ENCODE measurements around the gene PPM1B. TPM values are rescaled to one million over a fixed set of nuclear protein-coding genes. Genes with fewer than 3 reads are reported as not detected.

Gene PPM1B
- total and polyA plus RNA-seq, 2 donors (not counting 3 experiments of a cell fraction or from before 2014, with no cell fraction given), result 8.0 to 24.1 TPM

DNA sequence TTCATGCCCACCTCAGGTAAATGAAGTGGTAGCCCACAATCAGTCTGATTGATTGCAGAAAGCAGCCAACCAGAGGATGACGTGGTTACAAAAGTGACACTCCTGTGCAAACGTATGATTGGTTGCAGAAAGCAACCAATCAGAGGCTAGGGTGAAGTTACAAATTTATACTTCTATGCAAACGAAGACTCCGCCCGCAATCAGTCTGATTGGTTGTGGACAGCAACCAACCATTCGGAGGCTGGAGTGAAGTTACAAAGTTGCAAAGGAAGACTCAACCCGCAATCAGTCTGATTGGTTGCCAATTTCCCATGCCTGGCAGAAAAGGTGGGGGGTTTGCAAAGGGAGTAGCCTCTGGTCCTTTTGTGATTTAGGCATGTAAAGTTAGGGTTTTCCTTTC is 102.6 kb downstream of the PPM1B start:
- Histone ChIP-seq H3K9me1 (replicated peaks; ENCODE audit: control insufficient read depth, extremely low read depth, insufficient read depth, low read length) (no peaks in the 10 kb centered on the region), H3K4me2 (ENCODE audit: insufficient read depth, low read length) (no peak overlapping the region), H4K20me1 (replicated peaks; ENCODE audit: control insufficient read depth, extremely low read depth, insufficient read depth, low read length) (no peaks in the 10 kb centered on the region), H3K27me3 (ENCODE audit: control insufficient read depth in 2 of 2, insufficient read depth in 2 of 2, low read length in 2 of 2) (no peaks in the 10 kb centered on the region), H3K4me1 (ENCODE audit: control insufficient read depth, extremely low read depth, insufficient read depth, low read length) (no peaks in the 10 kb centered on the region), H3K79me2 (ENCODE audit: control insufficient read depth, insufficient read depth, low read length) (no peaks in the 10 kb centered on the region), H3K4me3 (replicated peaks in 1 of 3; ENCODE audit: insufficient read depth in 1 of 3, low read depth in 1 of 3, low read length in 3 of 3) (no peak overlapping the region), H3K36me3 (ENCODE audit: control insufficient read depth in 2 of 2, extremely low read depth in 1 of 2, insufficient read depth in 2 of 2, low read length in 2 of 2) (no peaks in the 10 kb centered on the region), H3K9me3 (replicated peaks; ENCODE audit: control insufficient read depth, insufficient read depth, low read length) (no peaks in the 10 kb centered on the region), H3K9ac (replicated peaks; ENCODE audit: extremely low read depth, insufficient read depth, low read length) (no peak overlapping the region), H2AFZ (ENCODE audit: low read depth, low read length) (no peak overlapping the region), H3K27ac (ENCODE audit: insufficient read depth, low read depth, low read length) (no peak overlapping the region)
- dilution Hi-C loops (cut with MboI; ENCODE audit: extremely low pct_ligation_motif_present, low sequenced_read_pairs), result no loop called here
- TF ChIP-seq JUN (IDR thresholded peaks at IDR 0.05; ENCODE audit: borderline replicate concordance, insufficient read depth, insufficient read length, low read depth) (no peak), FOS (IDR thresholded peaks at IDR 0.05; ENCODE audit: borderline replicate concordance, insufficient read depth, low read length) (no peak), EZH2 (IDR thresholded peaks at IDR 0.05; ENCODE audit: borderline replicate concordance, low read depth, low read length, severe bottlenecking) (no peak), GATA2 (IDR thresholded peaks at IDR 0.05; ENCODE audit: insufficient read depth, insufficient read length, low read depth, low read length) (no peak), MYC (IDR thresholded peaks at IDR 0.05; ENCODE audit: low read depth, low read length) (no peak), POLR2AphosphoS5 (IDR thresholded peaks at IDR 0.05; ENCODE audit: insufficient read depth, low read depth, low read length) (no peak), POLR2A (IDR thresholded peaks at IDR 0.05; ENCODE audit: low read depth, low read length) (no peak)
- TF ChIP-seq, protein P1, sequence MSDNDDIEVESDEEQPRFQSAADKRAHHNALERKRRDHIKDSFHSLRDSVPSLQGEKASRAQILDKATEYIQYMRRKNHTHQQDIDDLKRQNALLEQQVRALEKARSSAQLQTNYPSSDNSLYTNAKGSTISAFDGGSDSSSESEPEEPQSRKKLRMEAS (IDR thresholded peaks at IDR 0.05; ENCODE audit: insufficient read depth, insufficient read length), result no peak
- TF ChIP-seq, protein P2, sequence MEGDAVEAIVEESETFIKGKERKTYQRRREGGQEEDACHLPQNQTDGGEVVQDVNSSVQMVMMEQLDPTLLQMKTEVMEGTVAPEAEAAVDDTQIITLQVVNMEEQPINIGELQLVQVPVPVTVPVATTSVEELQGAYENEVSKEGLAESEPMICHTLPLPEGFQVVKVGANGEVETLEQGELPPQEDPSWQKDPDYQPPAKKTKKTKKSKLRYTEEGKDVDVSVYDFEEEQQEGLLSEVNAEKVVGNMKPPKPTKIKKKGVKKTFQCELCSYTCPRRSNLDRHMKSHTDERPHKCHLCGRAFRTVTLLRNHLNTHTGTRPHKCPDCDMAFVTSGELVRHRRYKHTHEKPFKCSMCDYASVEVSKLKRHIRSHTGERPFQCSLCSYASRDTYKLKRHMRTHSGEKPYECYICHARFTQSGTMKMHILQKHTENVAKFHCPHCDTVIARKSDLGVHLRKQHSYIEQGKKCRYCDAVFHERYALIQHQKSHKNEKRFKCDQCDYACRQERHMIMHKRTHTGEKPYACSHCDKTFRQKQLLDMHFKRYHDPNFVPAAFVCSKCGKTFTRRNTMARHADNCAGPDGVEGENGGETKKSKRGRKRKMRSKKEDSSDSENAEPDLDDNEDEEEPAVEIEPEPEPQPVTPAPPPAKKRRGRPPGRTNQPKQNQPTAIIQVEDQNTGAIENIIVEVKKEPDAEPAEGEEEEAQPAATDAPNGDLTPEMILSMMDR (IDR thresholded peaks at IDR 0.05; ENCODE audit: extremely low read depth in 1 of 2, insufficient read depth in 1 of 2, low read depth in 1 of 2, low read length in 2 of 2), result no peak
- POLR2A ChIA-PET, result no interaction called here
- no TSS peak for BruUV-seq (replicated peaks)
- intact Hi-C loops (cut with micrococcal nuclease), result no loop called here
- DNase-seq (ENCODE audit: low read depth, low spot score) (no peak), FAIRE-seq (no peak)
- CTCF ChIA-PET, result no interaction called here

Data from endothelial cell of umbilical vein (primary cell).